ENCODE measurements around the gene NAALADL1.
"Not testable (repeated sequence)": the region's sequence is repeated elsewhere in the genome, so short reads cannot be mapped to it uniquely, and the experiment has no call there.

Gene NAALADL1

DNA sequence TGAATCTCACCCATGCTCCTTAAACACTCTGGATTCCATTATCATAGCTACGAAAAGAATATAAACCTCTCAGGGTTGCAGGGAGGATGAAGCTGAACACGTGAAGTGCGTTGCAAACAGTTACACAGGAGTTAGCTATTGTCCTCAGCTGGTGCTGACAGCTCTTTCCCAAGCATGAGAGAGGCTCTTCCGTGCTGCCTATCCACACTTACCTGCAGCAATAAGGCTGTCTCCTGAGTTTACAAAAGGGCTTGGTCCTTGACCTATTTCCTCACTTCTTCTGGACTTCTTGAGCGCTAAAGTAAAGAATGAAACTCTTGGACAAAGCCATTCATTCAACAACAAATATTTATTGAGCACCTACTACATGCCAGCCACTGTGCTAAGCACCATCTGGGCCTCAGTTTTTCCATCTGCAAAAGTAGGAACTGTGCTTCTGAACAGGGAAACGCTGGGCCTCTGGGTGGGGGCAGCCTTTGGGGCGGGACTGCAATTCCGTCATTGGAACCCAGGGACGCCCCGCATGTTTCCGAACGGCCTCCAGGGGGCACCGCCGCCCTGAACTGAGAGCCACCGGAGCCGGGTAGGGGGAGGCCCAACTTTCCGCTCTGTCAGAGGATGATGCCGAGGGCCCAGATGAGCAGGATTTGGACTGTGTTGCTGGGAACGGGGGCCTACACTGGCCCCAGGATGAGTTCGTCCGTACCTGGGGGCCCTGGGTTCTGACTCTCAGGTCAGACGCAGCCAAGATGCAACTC lies 45.0 kb downstream of the NAALADL1 start:
- Histone ChIP-seq H3K36me3 (ENCODE audit: control insufficient read depth, insufficient read depth, low read length) (no peaks in the 10 kb centered on the region), H3K9me3 (ENCODE audit: control insufficient read depth, low read length) (no peaks in the 10 kb centered on the region), H3K27ac (peak overlapping the region; percentile 97), H3K4me3 (ENCODE audit: low read depth, low read length) (peak overlapping the region; percentile 66), H2AFZ (peak overlapping the region; percentile 94), H3K4me1 (no peaks in the 10 kb centered on the region), H3K79me2 (peaks cover 7% of the 10 kb centered on the region), H3K4me2 (ENCODE audit: low read length) (peak overlapping the region; percentile 84), H3K27me3 (ENCODE audit: control insufficient read depth, insufficient read depth, low read length) (no peaks in the 10 kb centered on the region), H3K9ac (no peak overlapping the region)
- TF ChIP-seq, protein P1, sequence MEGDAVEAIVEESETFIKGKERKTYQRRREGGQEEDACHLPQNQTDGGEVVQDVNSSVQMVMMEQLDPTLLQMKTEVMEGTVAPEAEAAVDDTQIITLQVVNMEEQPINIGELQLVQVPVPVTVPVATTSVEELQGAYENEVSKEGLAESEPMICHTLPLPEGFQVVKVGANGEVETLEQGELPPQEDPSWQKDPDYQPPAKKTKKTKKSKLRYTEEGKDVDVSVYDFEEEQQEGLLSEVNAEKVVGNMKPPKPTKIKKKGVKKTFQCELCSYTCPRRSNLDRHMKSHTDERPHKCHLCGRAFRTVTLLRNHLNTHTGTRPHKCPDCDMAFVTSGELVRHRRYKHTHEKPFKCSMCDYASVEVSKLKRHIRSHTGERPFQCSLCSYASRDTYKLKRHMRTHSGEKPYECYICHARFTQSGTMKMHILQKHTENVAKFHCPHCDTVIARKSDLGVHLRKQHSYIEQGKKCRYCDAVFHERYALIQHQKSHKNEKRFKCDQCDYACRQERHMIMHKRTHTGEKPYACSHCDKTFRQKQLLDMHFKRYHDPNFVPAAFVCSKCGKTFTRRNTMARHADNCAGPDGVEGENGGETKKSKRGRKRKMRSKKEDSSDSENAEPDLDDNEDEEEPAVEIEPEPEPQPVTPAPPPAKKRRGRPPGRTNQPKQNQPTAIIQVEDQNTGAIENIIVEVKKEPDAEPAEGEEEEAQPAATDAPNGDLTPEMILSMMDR (IDR thresholded peaks at IDR 0.05), result peak; percentile 64

DNA sequence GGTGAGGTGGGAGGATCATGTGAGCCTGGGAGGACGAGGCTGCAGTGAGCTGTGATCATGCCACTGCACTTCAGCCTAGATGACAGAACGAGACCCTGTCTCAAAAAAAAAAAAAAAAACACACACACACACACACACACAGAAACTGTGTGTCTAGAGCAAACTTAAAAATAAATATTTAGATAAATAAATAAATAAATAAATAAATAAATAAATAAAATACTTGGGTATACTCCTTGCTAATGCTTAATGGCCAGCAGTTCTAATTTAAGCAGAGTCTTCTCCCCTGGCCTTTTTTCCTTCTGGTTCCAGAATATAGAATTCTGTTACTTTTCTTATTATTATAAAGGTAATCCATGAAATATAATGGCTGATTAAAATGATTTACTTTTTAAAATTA lies 49.5 kb downstream of the NAALADL1 start:
- Histone ChIP-seq H3K4me2 (ENCODE audit: low read length) (no peak overlapping the region), H3K4me3 (ENCODE audit: low read depth, low read length) (no peak overlapping the region), H3K4me1 (no peaks in the 10 kb centered on the region), H3K9ac (no peak overlapping the region), H2AFZ (no peak overlapping the region), H3K36me3 (ENCODE audit: control insufficient read depth, insufficient read depth, low read length) (no peaks in the 10 kb centered on the region), H3K27me3 (ENCODE audit: control insufficient read depth, insufficient read depth, low read length) (no peaks in the 10 kb centered on the region), H3K27ac (no peak overlapping the region), H3K9me3 (ENCODE audit: control insufficient read depth, low read length) (no peaks in the 10 kb centered on the region), H3K79me2 (no peaks in the 10 kb centered on the region)
- TF ChIP-seq, protein P1 (IDR thresholded peaks at IDR 0.05), result no peak

- Histone ChIP-seq H3K79me2 (no peaks in the 10 kb centered on the region), H3K36me3 (ENCODE audit: control insufficient read depth, insufficient read depth, low read length) (no peaks in the 10 kb centered on the region), H3K4me3 (ENCODE audit: low read depth, low read length) (no peak overlapping the region), H3K4me2 (ENCODE audit: low read length) (no peak overlapping the region), H3K9ac (no peak overlapping the region), H3K4me1 (no peaks in the 10 kb centered on the region), H3K27me3 (ENCODE audit: control insufficient read depth, insufficient read depth, low read length) (no peaks in the 10 kb centered on the region), H3K9me3 (ENCODE audit: control insufficient read depth, low read length) (no peaks in the 10 kb centered on the region), H2AFZ (no peak overlapping the region), H3K27ac (no peak overlapping the region)
- TF ChIP-seq, protein P1 (IDR thresholded peaks at IDR 0.05), result no peak
Measured at GRCh38 chr11:65008016-65008415, 50.3 kb downstream of the NAALADL1 start.

- not testable (repeated sequence) for H3K9me3 ChIP-seq (ENCODE audit: control insufficient read depth, low read length); H3K4me2 ChIP-seq (ENCODE audit: low read length); H3K27me3 ChIP-seq (ENCODE audit: control insufficient read depth, insufficient read depth, low read length); H3K4me1 ChIP-seq; H3K9ac ChIP-seq; H3K79me2 ChIP-seq; H2AFZ ChIP-seq; H3K4me3 ChIP-seq (ENCODE audit: low read depth, low read length); H3K36me3 ChIP-seq (ENCODE audit: control insufficient read depth, insufficient read depth, low read length); H3K27ac ChIP-seq
Measured at GRCh38 chr11:65003968-65004367, 54.4 kb downstream of the NAALADL1 start.

DNA sequence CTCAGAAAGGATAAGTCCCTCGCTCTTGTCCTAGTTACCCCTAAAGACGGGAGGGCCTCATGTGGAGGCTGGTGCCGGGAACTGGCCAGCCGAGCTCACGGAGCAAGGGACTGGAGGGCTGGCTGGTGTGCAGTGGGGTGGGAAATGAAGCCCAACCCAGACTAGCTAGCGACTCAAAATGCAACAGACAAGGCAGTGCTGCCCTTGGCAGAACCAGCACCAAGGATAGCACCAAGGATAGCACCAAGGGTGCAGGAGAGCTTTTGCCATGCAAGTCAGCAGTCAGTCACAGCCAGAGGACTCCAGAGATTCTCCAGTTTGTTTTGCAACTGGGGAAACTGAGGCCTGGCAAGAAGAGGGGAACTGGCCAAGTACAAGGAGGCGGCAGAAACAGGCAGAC lies 55.1 kb downstream of the NAALADL1 start:
- H2AFZ ChIP-seq, result no peak overlapping the region
- H3K79me2 ChIP-seq, result no peaks in the 10 kb centered on the region

More for the DNA sequence above, 55.1 kb downstream of the NAALADL1 start:
- Histone ChIP-seq H3K27me3 (ENCODE audit: control insufficient read depth, insufficient read depth, low read length) (no peaks in the 10 kb centered on the region), H3K4me1 (no peaks in the 10 kb centered on the region), H3K4me2 (ENCODE audit: low read length) (no peak overlapping the region), H3K9me3 (ENCODE audit: control insufficient read depth, low read length) (no peaks in the 10 kb centered on the region), H3K4me3 (ENCODE audit: low read depth, low read length) (no peak overlapping the region), H3K27ac (no peak overlapping the region), H3K36me3 (ENCODE audit: control insufficient read depth, insufficient read depth, low read length) (no peaks in the 10 kb centered on the region), H3K9ac (no peak overlapping the region)
- TF ChIP-seq, protein P1 (IDR thresholded peaks at IDR 0.05), result no peak
